PC-3 (cell line): ENCODE results near the gene TAS2R46. TPM values are rescaled to one million over a fixed set of nuclear protein-coding genes. Genes with fewer than 3 reads are reported as not detected.

Experiments used
- ATAC-seq: fragments of 200-7000 bp; cut with Tn5 transposase; 2 replicates; pipeline ENCODE4 v1.9.1; 2020; ENCODE audit warnings: mild to moderate bottlenecking, moderate library complexity
- BruUV-seq: library from RNA; stranded (reverse); fragments of 400-500 nt; replicated peaks from 2 replicates; lab custom pipeline; 2021; lab: Mats Ljungman, UMichigan
- CTCF ChIA-PET: fragments of 300-600 bp; sonication (Branson Sonifier 250); formaldehyde crosslinking; loops from one replicate; lab custom pipeline; 2022; ENCODE audit warnings: antibody characterized with exemption; lab: Charles Lee
- POLR2A ChIA-PET: fragments of 300-600 bp; sonication (Branson Sonifier 250); formaldehyde crosslinking; loops from one replicate; lab custom pipeline; 2022; ENCODE audit warnings: antibody characterized with exemption; ENCODE audit not compliant: unreplicated experiment; lab: Charles Lee
- DNase-seq: peaks from one replicate; pipeline ENCODE4 v3.0.0-alpha.2; 2015
- H2AFZ ChIP-seq: fragments of 300-600 bp; sonication (generic); 2 replicates; pipeline ENCODE4 v1.6.0; 2016; ENCODE audit warnings: antibody characterized with exemption, low read length
- H3F3A ChIP-seq: fragments of 300-600 bp; sonication (generic); one replicate; pipeline ENCODE4 v1.6.0; 2017; ENCODE audit warnings: antibody characterized with exemption, low read length, control low read depth, mild to moderate bottlenecking; ENCODE audit not compliant: unreplicated experiment
- H3K27ac ChIP-seq: fragments of 300-600 bp; sonication (generic); 2 replicates; pipeline ENCODE4 v1.5.1; 2016; ENCODE audit warnings: mild to moderate bottlenecking, low read length
- H3K27me3 ChIP-seq: fragments of 300-600 bp; sonication (generic); 2 replicates; pipeline ENCODE4 v1.6.1; 2016; ENCODE audit warnings: low read length, mixed read lengths
- H3K36me3 ChIP-seq: fragments of 300-600 bp; sonication (generic); 2 replicates; pipeline ENCODE4 v1.6.1; 2016; ENCODE audit warnings: low read depth, mixed run types, low read length, mixed read lengths
- H3K4me1 ChIP-seq: fragments of 300-600 bp; sonication (generic); 2 replicates; pipeline ENCODE4 v1.5.1; 2016; ENCODE audit warnings: low read length; ENCODE audit not compliant: insufficient read depth
- H3K4me2 ChIP-seq: fragments of 300-600 bp; sonication (generic); 2 replicates; pipeline ENCODE4 v1.6.0; 2016; ENCODE audit warnings: low read length
- H3K4me3 ChIP-seq: fragments of 300-600 bp; sonication (generic); 2 replicates; pipeline ENCODE4 v1.5.1; 2016; ENCODE audit warnings: mild to moderate bottlenecking, low read length, mixed read lengths
- H3K79me2 ChIP-seq: fragments of 300-600 bp; sonication (generic); 2 replicates; pipeline ENCODE4 v1.6.1; 2017; ENCODE audit warnings: low read length, mixed read lengths
- H3K9ac ChIP-seq: fragments of 300-600 bp; sonication (generic); 2 replicates; pipeline ENCODE4 v1.6.0; 2016; ENCODE audit warnings: mild to moderate bottlenecking, low read length
- H3K9me2 ChIP-seq: fragments of 300-600 bp; sonication (generic); replicated peaks from 2 replicates; pipeline ENCODE4 v1.6.1; 2016; ENCODE audit warnings: mixed run types, low read length, mixed read lengths
- H3K9me3 ChIP-seq: fragments of 300-600 bp; sonication (generic); 2 replicates; pipeline ENCODE4 v1.6.1; 2016; ENCODE audit warnings: low read length, mixed read lengths
- H4K20me1 ChIP-seq: fragments of 300-600 bp; sonication (generic); 2 replicates; pipeline ENCODE4 v1.6.1; 2016; ENCODE audit warnings: low read length, mixed read lengths
- CTCF ChIP-seq: fragments of 300-600 bp; sonication (generic); conservative IDR thresholded peaks from 2 replicates; pipeline ENCODE4 v1.5.1; 2017; ENCODE audit warnings: antibody characterized with exemption, low read depth, mild to moderate bottlenecking, low read length
- EZH2 ChIP-seq: fragments of 300-600 bp; sonication (generic); IDR thresholded peaks from one replicate; pipeline ENCODE4 v1.6.1; 2017; ENCODE audit warnings: antibody characterized with exemption, mild to moderate bottlenecking, low read length; ENCODE audit not compliant: unreplicated experiment
- EZH2phosphoT487 ChIP-seq: fragments of 300-600 bp; sonication (generic); IDR thresholded peaks from 2 replicates; pipeline ENCODE4 v1.6.1; 2018; ENCODE audit warnings: mild to moderate bottlenecking, antibody characterized with exemption, low read length, borderline replicate concordance
- intact Hi-C: fragments of 100-400 bp; cut with micrococcal nuclease; formaldehyde crosslinking; loops from 2 replicates; pipeline ENCODE4 v1.9.0; 2023
- total RNA-seq: library from RNA; depleted of rRNA; stranded (reverse); fragments of >200 nt; gene quantifications from 2 replicates; pipeline ENCODE4 v1.2.3, GENCODE V29; 2014

The TAS2R46 gene
- total RNA-seq, 1 experiment from 2014 or later = 0.36 TPM

- intact Hi-C loops = no loop called here
- H3K36me3 ChIP-seq = no peaks in the 10 kb centered on the region
- CTCF ChIA-PET = no interaction called here
- no peak within 1 kb of the TSS for H2AFZ ChIP-seq
- no peak within 1 kb of the TSS for H3K4me3 ChIP-seq
- ATAC-seq (no peak), DNase-seq (no peak)
- H3K27ac ChIP-seq = no peak within 1 kb of the TSS
- no peaks in the 10 kb centered on the region for H3K9me3 ChIP-seq
- POLR2A ChIA-PET = no interaction called here
- H3K9me2 ChIP-seq = no peaks in the 10 kb centered on the region
- no peaks in the 10 kb centered on the region for H3K27me3 ChIP-seq
- H3K4me1 ChIP-seq = no peaks in the 10 kb centered on the region
- no peaks in the 10 kb centered on the region for H3K79me2 ChIP-seq
- H3F3A ChIP-seq = no peaks in the 10 kb centered on the region
- no peak within 1 kb of the TSS for H3K4me2 ChIP-seq
- no peak within 1 kb of the TSS for H3K9ac ChIP-seq
- no peaks in the 10 kb centered on the region for H4K20me1 ChIP-seq
- no TSS peak for BruUV-seq
- TF ChIP-seq CTCF = no peak
Observed at GRCh38 chr12:11031307-11031706, 30.8 kb downstream of the TAS2R46 start, which contains the start of gene TAS2R31. TAS2R31 (minus strand) TSS chr12:11031407; CDS start chr12:11031335, 72 bp downstream.

GRCh38 chr12:11026118-11026517, 36.0 kb downstream of the TAS2R46 start:
- POLR2A ChIA-PET = no interaction called here
- DNase-seq (peak; percentile 22), ATAC-seq (no peak)
- H3K36me3 ChIP-seq = no peaks in the 10 kb centered on the region
- no peaks in the 10 kb centered on the region for H3K4me1 ChIP-seq
- H3K27ac ChIP-seq = no peak overlapping the region
- H3K4me3 ChIP-seq = no peak overlapping the region
- H3K9me2 ChIP-seq = no peaks in the 10 kb centered on the region
- no peak overlapping the region for H2AFZ ChIP-seq
- no peaks in the 10 kb centered on the region for H3K79me2 ChIP-seq
- BruUV-seq = no TSS peak
- CTCF ChIA-PET = no interaction called here
- H3K4me2 ChIP-seq = no peak overlapping the region
- intact Hi-C loops = no loop called here
- TF ChIP-seq EZH2phosphoT487 = no peak
- no peak for TF ChIP-seq EZH2
- TF ChIP-seq CTCF = peak; percentile 46; the same call in 1 of the 2 replicates
- no peaks in the 10 kb centered on the region for H3K27me3 ChIP-seq
- H3K9me3 ChIP-seq = no peaks in the 10 kb centered on the region
- no peaks in the 10 kb centered on the region for H4K20me1 ChIP-seq
- no peaks in the 10 kb centered on the region for H3F3A ChIP-seq
- H3K9ac ChIP-seq = no peak overlapping the region

- CTCF ChIA-PET = no interaction called here
Observed at GRCh38 chr12:11023387-11023786, 38.7 kb downstream of the TAS2R46 start.

More at GRCh38 chr12:11023387-11023786, 38.7 kb downstream of the TAS2R46 start:
- no peak for DNase-seq
- Histone ChIP-seq H3K4me2 (no peak overlapping the region), H3K27ac (no peak overlapping the region), H3K9me3 (no peaks in the 10 kb centered on the region), H3K79me2 (no peaks in the 10 kb centered on the region), H3K36me3 (no peaks in the 10 kb centered on the region), H3K9me2 (no peaks in the 10 kb centered on the region), H2AFZ (no peak overlapping the region), H4K20me1 (no peaks in the 10 kb centered on the region), H3K4me1 (no peaks in the 10 kb centered on the region), H3K9ac (no peak overlapping the region), H3F3A (no peaks in the 10 kb centered on the region), H3K4me3 (no peak overlapping the region), H3K27me3 (no peaks in the 10 kb centered on the region)
- TF ChIP-seq EZH2 (no peak), CTCF (no peak), EZH2phosphoT487 (no peak)
- no peak for ATAC-seq
- intact Hi-C loops = no loop called here
- POLR2A ChIA-PET = no interaction called here
- BruUV-seq = no TSS peak
